Panc1 (cell line): ENCODE data around the gene FBXW4. TPM values are rescaled to one million over a fixed set of nuclear protein-coding genes. Genes with fewer than 3 reads are reported as not detected.

Source experiments
- ATAC-seq: fragments of 200-7000 bp; cut with Tn5 transposase; 2 replicates; pipeline ENCODE4 v1.9.1; 2020; ENCODE audit warnings: mild to moderate bottlenecking, moderate library complexity
- BruUV-seq: library from RNA; stranded (reverse); fragments of 400-500 nt; replicated peaks from 2 replicates; lab custom pipeline; 2021; lab: Mats Ljungman, UMichigan
- CTCF ChIA-PET: fragments of 300-600 bp; sonication (Branson Sonifier 250); formaldehyde crosslinking; loops from one replicate; lab custom pipeline; 2022; ENCODE audit warnings: antibody characterized with exemption; lab: Charles Lee
- POLR2A ChIA-PET: fragments of 300-600 bp; sonication (Branson Sonifier 250); formaldehyde crosslinking; loops from one replicate; lab custom pipeline; 2022; ENCODE audit warnings: antibody characterized with exemption; lab: Charles Lee
- DNase-seq: peaks from one replicate; pipeline ENCODE4 v3.0.0-alpha.2; 2010; ENCODE audit warnings: low read depth, low spot score
- H3K27ac ChIP-seq: 2 replicates; pipeline ENCODE4 v1.5.1; 2011; ENCODE audit warnings: mild to moderate bottlenecking, low read length, inconsistent platforms
- H3K27me3 ChIP-seq: fragments of 200-500 bp; sonication (Bioruptor generic); 2 replicates; pipeline ENCODE4 v1.6.0; 2014; ENCODE audit warnings: low read length, inconsistent platforms; ENCODE audit not compliant: control insufficient read depth, insufficient read depth
- H3K36me3 ChIP-seq: fragments of 200-500 bp; sonication (Bioruptor generic); 2 replicates; pipeline ENCODE4 v1.5.1; 2014; ENCODE audit warnings: inconsistent platforms, mild to moderate bottlenecking, low read length, moderate library complexity; ENCODE audit not compliant: control insufficient read depth, insufficient read depth
- H3K4me1 ChIP-seq: 2 replicates; pipeline ENCODE4 v1.5.1; 2011; ENCODE audit warnings: inconsistent platforms, mild to moderate bottlenecking, low read length, moderate library complexity; ENCODE audit not compliant: control insufficient read depth, insufficient read depth
- H3K4me3 ChIP-seq, 2 experiments: 2 replicates each; pipeline ENCODE4 v1.5.1; 2011 to 2012; ENCODE audit warnings: low read depth in 2 of 2, low read length in 2 of 2, mild to moderate bottlenecking in 2 of 2, inconsistent platforms in 1 of 2, moderate library complexity in 1 of 2
- H3K9me3 ChIP-seq: fragments of 200-500 bp; sonication (Bioruptor generic); 2 replicates; pipeline ENCODE4 v1.5.1; 2014; ENCODE audit warnings: low read depth, mild to moderate bottlenecking, inconsistent platforms, low read length, moderate library complexity; ENCODE audit not compliant: control insufficient read depth, insufficient read depth
- POLR2AphosphoS5 ChIP-seq: IDR thresholded peaks from 2 replicates; pipeline ENCODE4 v1.6.1; 2012; ENCODE audit warnings: mild to moderate bottlenecking, low read depth, low read length, moderate library complexity
- REST ChIP-seq, 2 experiments: IDR thresholded peaks; 2 replicates each; pipeline ENCODE4 v1.6.1; 2011 to 2012; ENCODE audit warnings: low read depth in 2 of 2, control low read depth in 1 of 2, low read length in 1 of 2, mild to moderate bottlenecking in 1 of 2, moderate library complexity in 1 of 2; ENCODE audit not compliant: insufficient read depth in 1 of 2
- SIN3A ChIP-seq: IDR thresholded peaks from 2 replicates; pipeline ENCODE4 v1.6.1; 2012; ENCODE audit warnings: low read depth, mild to moderate bottlenecking, low read length, moderate library complexity, borderline replicate concordance; ENCODE audit not compliant: insufficient read depth
- TCF7L2 ChIP-seq: IDR thresholded peaks from 2 replicates; pipeline ENCODE4 v1.6.1; 2011; ENCODE audit warnings: mild to moderate bottlenecking, low read depth, low read length, inconsistent platforms
- in situ Hi-C: cut with HindIII; loops from 2 replicates; pipeline ENCODE4 v1.10.0; 2016; ENCODE audit warnings: low sequenced_read_pairs, low pct_unique_long_range_greater_than_20kb
- intact Hi-C: fragments of 100-400 bp; cut with micrococcal nuclease; formaldehyde crosslinking; loops from one replicate; pipeline ENCODE4 v1.10.0; 2022; ENCODE audit not compliant: unreplicated experiment
- total RNA-seq: library from RNA; stranded (reverse); gene quantifications from one replicate; pipeline ENCODE4 v1.2.1, GENCODE V29; 2021; ENCODE audit not compliant: unreplicated experiment
- TF ChIP-seq, protein P1 (sequence below): fragments of 450-650 bp; IDR thresholded peaks from 2 replicates; pipeline ENCODE4 v1.5.1; 2017; ENCODE audit warnings: mild to moderate bottlenecking

FBXW4 gene
- total RNA-seq, 1 experiment from 2014 or later, result 61.5 TPM

GRCh38 chr10:101725296-101726114 lies 30.5 kb upstream of the FBXW4 start:
- no peak for ATAC-seq
- CTCF ChIA-PET, result no interaction called here

GRCh38 chr10:101724446-101724845 lies 29.5 kb upstream of the FBXW4 start:
- intact Hi-C loops, result no loop called here
- no peak overlapping the region for H3K4me3 ChIP-seq
- BruUV-seq, result no TSS peak
- H3K9me3 ChIP-seq, result no peaks in the 10 kb centered on the region
- no peaks in the 10 kb centered on the region for H3K27me3 ChIP-seq
- no peak for TF ChIP-seq REST (IDR thresholded peaks at IDR 0.05; ENCODE audit: insufficient read depth in 1 of 2, low read depth in 2 of 2, low read length in 1 of 2)
- no peak for TF ChIP-seq SIN3A
- ATAC-seq (no peak), DNase-seq (no peak)
- POLR2A ChIA-PET, result interaction anchor here (0.6 kb wide), 2 partner anchors 20 to 49 kb away, joined by 3 read pairs; no protein-coding TSS in a partner anchor
- no peaks in the 10 kb centered on the region for H3K4me1 ChIP-seq
- no peaks in the 10 kb centered on the region for H3K36me3 ChIP-seq
- H3K27ac ChIP-seq, result no peak overlapping the region
- in situ Hi-C loops, result no loop called here
- CTCF ChIA-PET, result interaction anchor here (0.7 kb wide), 1 partner anchor 9 kb away, joined by 5 read pairs; no protein-coding TSS in a partner anchor

More at GRCh38 chr10:101725296-101726114, 30.5 kb upstream of the FBXW4 start:
- no peaks in the 10 kb centered on the region for H3K36me3 ChIP-seq
- no peaks in the 10 kb centered on the region for H3K27me3 ChIP-seq
- POLR2A ChIA-PET, result interaction anchor here (0.8 kb wide), 1 partner anchor 85 kb away, joined by 12 read pairs; no protein-coding TSS in a partner anchor
- no peak for DNase-seq
- no peaks in the 10 kb centered on the region for H3K4me1 ChIP-seq
- no peak overlapping the region for H3K27ac ChIP-seq
- no peak overlapping the region for H3K4me3 ChIP-seq
- no peaks in the 10 kb centered on the region for H3K9me3 ChIP-seq
- intact Hi-C loops, result no loop called here
- no TSS peak for BruUV-seq
- in situ Hi-C loops, result no loop called here
- TF ChIP-seq, protein P1, sequence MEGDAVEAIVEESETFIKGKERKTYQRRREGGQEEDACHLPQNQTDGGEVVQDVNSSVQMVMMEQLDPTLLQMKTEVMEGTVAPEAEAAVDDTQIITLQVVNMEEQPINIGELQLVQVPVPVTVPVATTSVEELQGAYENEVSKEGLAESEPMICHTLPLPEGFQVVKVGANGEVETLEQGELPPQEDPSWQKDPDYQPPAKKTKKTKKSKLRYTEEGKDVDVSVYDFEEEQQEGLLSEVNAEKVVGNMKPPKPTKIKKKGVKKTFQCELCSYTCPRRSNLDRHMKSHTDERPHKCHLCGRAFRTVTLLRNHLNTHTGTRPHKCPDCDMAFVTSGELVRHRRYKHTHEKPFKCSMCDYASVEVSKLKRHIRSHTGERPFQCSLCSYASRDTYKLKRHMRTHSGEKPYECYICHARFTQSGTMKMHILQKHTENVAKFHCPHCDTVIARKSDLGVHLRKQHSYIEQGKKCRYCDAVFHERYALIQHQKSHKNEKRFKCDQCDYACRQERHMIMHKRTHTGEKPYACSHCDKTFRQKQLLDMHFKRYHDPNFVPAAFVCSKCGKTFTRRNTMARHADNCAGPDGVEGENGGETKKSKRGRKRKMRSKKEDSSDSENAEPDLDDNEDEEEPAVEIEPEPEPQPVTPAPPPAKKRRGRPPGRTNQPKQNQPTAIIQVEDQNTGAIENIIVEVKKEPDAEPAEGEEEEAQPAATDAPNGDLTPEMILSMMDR, result no peak
- TF ChIP-seq SIN3A (no peak), REST (IDR thresholded peaks at IDR 0.05; ENCODE audit: insufficient read depth in 1 of 2, low read depth in 2 of 2, low read length in 1 of 2) (no peak), POLR2AphosphoS5 (no peak), TCF7L2 (no peak)
